ENCODE measurements around the gene KRT72.

The KRT72 gene

GRCh38 chr12:52600941-52601481, at the start of gene KRT72:
Gene KRT72 (minus strand): TSS chr12:52601463. CDS start chr12:52601452, 11 bp downstream.
- peak; percentile 46 for DNase-seq

GRCh38 chr12:52650520-52651081, 49.3 kb upstream of the KRT72 start:
- DNase-seq = peak; percentile 55

GRCh38 chr12:52649066-52649465, 47.8 kb upstream of the KRT72 start:
- DNase-seq = peak; percentile 46

GRCh38 chr12:52648012-52648550, 46.8 kb upstream of the KRT72 start:
- peak; percentile 50 for DNase-seq

- DNase-seq = peak; percentile 42
Measured at GRCh38 chr12:52647601-52648000, 46.3 kb upstream of the KRT72 start.

- peak; percentile 55 for DNase-seq
Measured at GRCh38 chr12:52646613-52647012, 45.4 kb upstream of the KRT72 start.

GRCh38 chr12:52645982-52646381, 44.7 kb upstream of the KRT72 start:
- DNase-seq = peak; percentile 39

GRCh38 chr12:52645120-52645761, 44.0 kb upstream of the KRT72 start:
- peak; percentile 44 for DNase-seq

GRCh38 chr12:52644078-52644415, 42.8 kb upstream of the KRT72 start:
- peak; percentile 50 for DNase-seq

GRCh38 chr12:52643233-52644077, 42.2 kb upstream of the KRT72 start:
- DNase-seq = peak; percentile 36

GRCh38 chr12:52641468-52641867, 40.2 kb upstream of the KRT72 start:
- peak; percentile 11 for DNase-seq

GRCh38 chr12:52637299-52637698, 36.0 kb upstream of the KRT72 start:
- DNase-seq = peak; percentile 25

- peak; percentile 25 for DNase-seq
Measured at GRCh38 chr12:52636592-52637258, 35.5 kb upstream of the KRT72 start.

- peak; percentile 35 for DNase-seq
Measured at GRCh38 chr12:52636189-52636588, 34.9 kb upstream of the KRT72 start.

- DNase-seq = peak; percentile 43
Measured at GRCh38 chr12:52634266-52635056, 33.2 kb upstream of the KRT72 start.

GRCh38 chr12:52633383-52633782, 32.1 kb upstream of the KRT72 start:
- peak; percentile 36 for DNase-seq

GRCh38 chr12:52632656-52633055, 31.4 kb upstream of the KRT72 start:
- no peak for DNase-seq

GRCh38 chr12:52631676-52632459, 30.6 kb upstream of the KRT72 start:
- DNase-seq = peak; percentile 46

- DNase-seq = peak; percentile 45
Measured at GRCh38 chr12:52631264-52631663, 30.0 kb upstream of the KRT72 start.

- peak; percentile 30 for DNase-seq
Measured at GRCh38 chr12:52630599-52631200, 29.4 kb upstream of the KRT72 start.

Measured in islet precursor cell (in vitro differentiated cells).